ENCODE measurements around the gene MEOX2.

Gene MEOX2

GRCh38 chr7:15610503-15610902, 76.0 kb downstream of the MEOX2 start:
- DNase-seq (ENCODE audit: low read depth), result no peak

DNA sequence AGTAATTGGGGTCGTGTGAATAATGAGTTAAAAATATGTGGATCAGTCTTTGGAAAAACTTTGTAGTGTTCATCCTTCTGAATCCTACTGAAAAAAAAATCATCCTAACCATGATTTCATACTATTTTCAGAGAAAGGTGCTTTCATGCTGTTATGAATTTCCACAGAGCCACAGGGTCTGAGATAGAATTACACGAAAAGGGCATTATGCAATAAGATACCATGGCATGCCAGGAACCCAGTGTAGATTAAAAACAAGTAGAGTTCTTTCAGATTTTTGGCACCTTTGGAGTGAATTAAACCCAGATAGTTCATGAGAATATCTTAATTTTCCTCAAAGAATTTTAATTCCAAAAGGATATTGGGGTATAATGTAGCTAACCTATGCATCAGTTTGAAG, 77.2 kb downstream of the MEOX2 start:
- no peak for DNase-seq (ENCODE audit: low read depth)

- no peak for DNase-seq (ENCODE audit: low read depth)
These were observed 78.8 kb downstream of the MEOX2 start for GRCh38 chr7:15607529-15608210.

DNA sequence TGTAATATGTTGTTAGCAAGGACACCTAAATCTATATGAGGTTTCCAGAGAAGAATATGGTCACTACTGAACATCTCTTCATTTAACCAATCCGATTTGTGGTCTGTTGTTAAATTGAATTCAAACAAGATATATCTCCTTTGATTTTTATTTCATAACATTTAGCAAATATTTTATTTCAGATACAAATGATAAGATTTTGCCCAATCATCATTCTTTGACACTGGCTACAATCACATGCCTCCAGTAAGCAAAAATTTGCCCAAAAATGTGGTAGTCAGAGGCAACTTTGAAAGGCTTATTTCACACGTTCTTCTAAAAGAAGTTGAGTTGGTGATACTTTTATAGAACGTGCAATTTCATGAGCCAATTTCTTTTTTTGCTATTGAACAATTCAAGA, 79.9 kb downstream of the MEOX2 start:
- DNase-seq (ENCODE audit: low read depth), result no peak

DNA sequence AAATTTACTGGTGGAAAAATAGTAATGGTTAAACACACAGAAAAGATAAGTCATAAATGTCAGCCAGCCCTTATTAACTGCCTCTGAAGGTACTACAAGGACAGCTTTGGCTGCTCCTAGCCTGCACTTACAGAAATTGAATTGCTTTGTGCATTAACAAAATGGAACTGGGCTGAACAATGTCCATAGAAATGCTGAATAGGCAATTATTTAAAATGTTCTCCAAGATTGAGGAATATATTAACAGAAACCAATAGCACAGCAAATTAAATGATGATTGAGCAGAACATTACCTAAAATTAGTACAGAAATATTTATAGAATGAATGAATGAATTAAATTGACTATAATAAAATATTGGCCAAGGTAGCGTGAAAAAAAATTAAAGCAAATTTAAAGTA, 82.3 kb downstream of the MEOX2 start:
- no peak for DNase-seq (ENCODE audit: low read depth)

DNA sequence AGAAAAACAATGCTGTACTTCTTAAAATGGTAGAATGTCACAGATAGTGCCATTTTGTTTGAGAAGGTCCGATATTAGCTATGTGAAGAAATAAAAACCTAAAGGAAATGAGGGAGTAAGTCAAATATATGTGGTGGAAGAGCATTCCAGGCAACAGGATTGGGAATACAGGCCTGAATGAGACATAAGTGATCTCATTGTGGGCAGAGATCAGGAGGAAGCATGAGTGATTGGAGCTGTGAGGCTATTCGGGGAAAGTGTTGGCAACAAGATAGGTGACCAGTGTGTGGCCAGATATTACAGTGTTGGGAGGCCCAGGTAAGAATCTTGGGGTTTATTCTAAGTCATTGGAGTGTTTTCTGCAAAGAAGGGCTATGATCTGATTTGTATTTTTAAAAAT, 83.4 kb downstream of the MEOX2 start:
- no peak for DNase-seq (ENCODE audit: low read depth)

DNA sequence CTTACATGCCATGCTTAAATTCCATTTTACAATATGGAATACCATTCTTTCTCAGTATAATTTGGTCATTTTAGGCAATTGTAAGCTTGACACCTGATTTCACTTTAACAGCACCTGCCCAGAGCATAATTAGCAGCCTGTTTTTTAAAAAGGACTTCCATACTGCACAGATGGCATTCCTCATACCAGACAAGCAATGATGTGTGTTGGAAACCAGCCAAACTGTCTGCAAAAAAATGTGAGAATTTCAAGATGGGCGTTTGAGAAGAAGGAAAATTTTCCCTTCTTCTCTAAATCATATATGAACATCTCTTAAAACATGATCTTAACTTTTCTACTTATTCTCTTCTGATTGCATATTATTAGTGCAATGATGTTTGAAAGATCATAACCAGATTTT, 84.2 kb downstream of the MEOX2 start:
- DNase-seq (ENCODE audit: low read depth), result peak; percentile 47

DNA sequence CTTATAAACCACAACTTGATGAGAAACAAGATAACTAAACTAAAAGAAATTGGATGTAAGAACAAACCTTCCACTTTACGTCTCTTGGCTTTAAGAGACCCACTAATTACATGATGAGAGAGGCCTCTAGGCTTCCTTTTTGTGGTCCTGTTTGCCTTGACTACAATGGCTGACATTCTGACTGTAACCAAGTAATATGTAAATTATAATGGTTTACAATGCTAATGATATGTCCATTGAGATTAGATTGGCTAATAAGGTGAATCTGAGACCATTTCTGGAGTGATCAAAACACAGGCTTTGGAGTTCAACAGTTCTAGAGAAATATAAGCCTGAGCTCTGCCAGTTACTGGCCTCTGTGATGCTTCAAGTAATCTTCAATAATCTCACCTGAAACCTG, 85.3 kb downstream of the MEOX2 start:
- no peak for DNase-seq (ENCODE audit: low read depth)

DNA sequence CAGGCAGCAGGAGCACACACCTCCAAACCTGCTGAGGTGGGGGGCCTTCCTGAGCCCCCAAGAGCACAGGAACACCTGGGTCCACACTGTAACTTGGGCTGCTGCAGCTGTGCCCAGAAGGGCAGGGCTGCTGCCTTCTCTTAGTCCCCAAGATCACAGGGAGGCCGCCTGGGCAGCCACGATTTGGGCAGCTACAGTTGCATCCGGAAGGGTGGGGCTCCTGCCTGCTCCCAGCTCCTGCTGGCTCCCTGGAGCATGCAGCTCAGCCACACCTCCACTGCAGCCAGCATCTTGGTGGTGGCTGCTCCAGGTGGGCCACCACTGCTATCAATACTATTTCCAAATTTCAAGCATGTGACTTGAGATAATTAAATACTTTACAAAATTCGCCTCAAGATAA, 86.2 kb downstream of the MEOX2 start:
- DNase-seq (ENCODE audit: low read depth), result no peak

GRCh38 chr7:15594461-15594860, 92.0 kb downstream of the MEOX2 start:
- DNase-seq (ENCODE audit: low read depth), result no peak

GRCh38 chr7:15593382-15593781, 93.1 kb downstream of the MEOX2 start:
- no peak for DNase-seq (ENCODE audit: low read depth)

GRCh38 chr7:15586266-15586665, 100.2 kb downstream of the MEOX2 start:
- no peak for DNase-seq (ENCODE audit: low read depth)

DNA sequence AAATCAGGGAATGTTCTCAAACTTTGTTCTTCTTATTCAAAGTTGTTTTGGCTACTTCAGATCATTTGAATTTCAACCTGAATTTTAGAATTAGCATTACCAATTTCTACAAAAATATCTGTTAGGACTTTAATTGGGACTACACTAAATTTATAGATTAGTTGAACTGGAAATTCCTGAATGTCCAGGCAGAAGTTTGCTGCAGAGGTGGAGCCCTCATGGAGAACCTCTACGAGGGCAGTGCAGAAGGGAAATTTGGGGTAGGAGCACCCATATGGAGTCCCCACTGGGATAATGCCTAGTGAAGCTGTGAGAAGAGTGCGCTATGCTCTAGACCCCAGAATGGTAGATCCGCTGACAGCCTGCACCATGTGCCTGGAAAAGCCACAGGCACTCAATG, 101.9 kb downstream of the MEOX2 start:
- DNase-seq (ENCODE audit: low read depth), result no peak

- no peak for DNase-seq (ENCODE audit: low read depth)
These were observed 103.7 kb downstream of the MEOX2 start for GRCh38 chr7:15582773-15583172.

- DNase-seq (ENCODE audit: low read depth), result no peak
These were observed 105.0 kb downstream of the MEOX2 start for GRCh38 chr7:15581352-15581951.

DNA sequence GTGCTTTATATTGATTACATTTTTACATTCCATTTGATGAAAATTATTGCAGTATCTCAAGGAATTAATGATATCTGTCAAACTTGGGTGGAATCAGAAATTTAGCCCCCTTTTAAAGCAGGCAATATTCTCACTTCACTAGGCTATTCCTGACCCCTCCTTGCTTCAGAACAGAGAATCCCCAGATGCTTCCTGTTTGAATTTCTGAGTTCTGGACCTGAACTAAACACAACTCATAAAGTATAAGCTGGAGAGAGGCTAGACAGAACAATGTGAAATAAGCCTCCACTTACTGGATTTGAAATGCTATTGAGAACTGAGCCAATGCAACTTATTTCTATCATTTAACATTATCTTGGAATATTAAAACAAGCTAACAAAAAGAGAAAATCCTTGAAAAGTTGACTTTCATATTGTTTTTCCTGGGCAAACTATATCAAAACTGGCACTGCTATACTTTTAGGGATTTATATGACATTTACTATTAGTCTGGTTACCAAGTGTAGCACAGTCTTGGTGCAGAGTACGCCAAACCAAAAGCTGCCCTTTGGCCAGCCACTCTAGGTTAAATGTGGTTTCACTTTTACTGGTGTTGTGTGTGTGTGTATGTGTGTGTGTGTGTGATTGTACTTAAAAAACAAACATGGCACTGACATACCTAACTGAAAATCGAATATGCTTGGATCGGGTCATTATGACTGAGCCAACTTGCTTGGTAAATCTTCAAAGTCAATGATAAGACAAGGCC, 105.7 kb downstream of the MEOX2 start:
- DNase-seq (ENCODE audit: low read depth), result no peak

- DNase-seq (ENCODE audit: low read depth), result no peak
These were observed 108.9 kb downstream of the MEOX2 start for GRCh38 chr7:15577600-15577999.

DNA sequence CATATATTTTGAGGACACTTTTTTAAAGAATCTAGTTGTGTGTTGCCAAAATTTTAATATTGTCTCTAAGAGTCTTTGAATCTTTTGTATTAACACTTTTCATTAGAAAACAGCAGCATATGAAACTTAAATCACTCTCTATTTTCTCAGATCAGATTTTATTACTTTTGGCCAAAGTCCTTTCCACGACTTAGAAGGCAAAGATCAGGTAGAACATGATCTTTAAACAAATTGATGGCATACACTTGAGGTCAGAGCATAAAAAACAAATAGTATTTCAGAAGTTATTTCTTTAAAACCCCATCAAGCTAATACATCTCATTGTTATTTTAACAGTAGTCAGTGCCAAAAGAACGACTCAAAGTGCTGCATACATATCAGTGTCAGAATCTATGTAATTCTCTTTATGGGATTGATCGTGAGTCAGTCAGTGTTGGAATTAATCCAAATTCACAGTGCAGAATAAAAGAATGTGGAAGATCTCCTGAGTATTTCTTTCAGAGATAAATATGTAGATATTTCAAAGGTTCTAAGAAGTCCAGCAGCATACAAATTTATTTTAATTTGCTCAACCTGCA, 115.1 kb downstream of the MEOX2 start:
- no peak for DNase-seq (ENCODE audit: low read depth)

- no peak for DNase-seq (ENCODE audit: low read depth)
These were observed 118.8 kb downstream of the MEOX2 start for GRCh38 chr7:15567652-15568051.

- no peak for DNase-seq (ENCODE audit: low read depth)
These were observed 119.4 kb downstream of the MEOX2 start for GRCh38 chr7:15567036-15567435.

GRCh38 chr7:15566476-15566875, 120.0 kb downstream of the MEOX2 start:
- no peak for DNase-seq (ENCODE audit: low read depth)

DNA sequence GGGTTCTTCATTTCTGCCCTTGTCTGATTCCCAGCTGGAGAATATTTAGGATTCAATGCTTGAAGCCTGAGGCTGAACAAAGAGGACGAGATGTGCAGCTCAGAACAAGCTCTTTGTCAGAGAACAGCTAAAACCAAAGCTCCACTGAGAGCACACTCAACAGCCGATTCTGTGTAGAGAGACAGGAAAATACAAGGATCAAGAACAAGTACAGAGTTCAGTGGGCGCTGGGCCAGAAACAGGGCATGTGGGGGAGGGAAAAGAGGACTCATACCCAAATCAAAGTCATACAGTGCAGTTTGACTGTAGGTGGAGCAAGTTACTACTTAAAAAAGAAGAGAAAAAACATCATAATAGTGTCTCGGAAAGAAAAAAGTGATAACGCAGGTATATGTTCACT, 124.6 kb downstream of the MEOX2 start, which contains the start of gene AGMO:
AGMO (minus strand) TSS at position 181 of the 400 bp plus-strand sequence.
- no peak for DNase-seq (ENCODE audit: low read depth)

All from HS-27A (cell line).